SK-N-SH (cell line): ENCODE results near the gene CYP2J2. TPM values are rescaled to one million over a fixed set of nuclear protein-coding genes. Genes with fewer than 3 reads are reported as not detected.

Source experiments
- CTCF ChIA-PET: fragments of 300-600, 350-600 bp; formaldehyde crosslinking; extraction: SDS; loops from one replicate; lab custom pipeline; 2021; lab: Yijun Ruan, JAX
- POLR2A ChIA-PET: fragments of 350-600 bp; sonication (Branson Sonifier 250); formaldehyde crosslinking; extraction: SDS; loops from one replicate; lab custom pipeline; 2020; ENCODE audit warnings: antibody characterized with exemption, inconsistent platforms; lab: Yijun Ruan, JAX
- DNase-seq: peaks from one replicate; pipeline ENCODE4 v3.0.0; 2012
- H2AFZ ChIP-seq: fragments of 200-600 bp; sonication (generic); 2 replicates; pipeline ENCODE4 v1.8.1; 2016; ENCODE audit warnings: antibody characterized with exemption, mild to moderate bottlenecking, low read depth
- H3F3A ChIP-seq: fragments of 200-600 bp; sonication (generic); replicated peaks from 2 replicates; pipeline ENCODE3; 2016; ENCODE audit warnings: antibody characterized with exemption, mild to moderate bottlenecking; ENCODE audit not compliant: insufficient read depth
- H3K27ac ChIP-seq, 2 experiments: fragments of 200-500 bp in 1 of 2; fragments of 200-600 bp in 1 of 2; sonication (Bioruptor generic) in 1 of 2; sonication (generic), shearing (Covaris generic) in 1 of 2; 2 replicates each; pipeline versions ENCODE4 v1.5.1 to v1.6.1; 2014 to 2016; ENCODE audit warnings: low read depth in 2 of 2, inconsistent platforms in 1 of 2, low read length in 1 of 2, mild to moderate bottlenecking in 1 of 2, mixed read lengths in 1 of 2
- H3K27me3 ChIP-seq: fragments of 200-600 bp; sonication (generic), shearing (Covaris generic); 2 replicates; pipeline ENCODE4 v1.6.1; 2016; ENCODE audit warnings: mixed run types; ENCODE audit not compliant: insufficient read depth
- H3K36me3 ChIP-seq, 2 experiments: fragments of 200-500 bp in 1 of 2; fragments of 200-600 bp in 1 of 2; sonication (Bioruptor generic) in 1 of 2; sonication (generic) in 1 of 2; replicated peaks in 1 of 2; 2 replicates each; pipeline versions ENCODE3 to v1.5.1; 2014 to 2016; ENCODE audit warnings: low read length in 1 of 2, mild to moderate bottlenecking in 1 of 2; ENCODE audit not compliant: insufficient read depth in 2 of 2, control insufficient read depth in 1 of 2
- H3K4me1 ChIP-seq, 2 experiments: fragments of 200-500 bp in 1 of 2; fragments of 200-600 bp in 1 of 2; sonication (Bioruptor generic) in 1 of 2; sonication (generic), shearing (Covaris generic) in 1 of 2; 2 replicates each; pipeline versions ENCODE4 v1.5.1 to v1.6.1; 2014 to 2016; ENCODE audit warnings: low read depth in 1 of 2, low read length in 1 of 2, mixed run types in 1 of 2; ENCODE audit not compliant: insufficient read depth in 2 of 2, control insufficient read depth in 1 of 2
- H3K4me2 ChIP-seq: fragments of 200-600 bp; sonication (generic), shearing (Covaris generic); 2 replicates; pipeline ENCODE4 v1.6.1; 2017; ENCODE audit warnings: mixed run types
- H3K4me3 ChIP-seq, 2 experiments: fragments of 200-500 bp in 1 of 2; fragments of 200-600 bp in 1 of 2; sonication (Bioruptor generic) in 1 of 2; sonication (generic), shearing (Covaris generic) in 1 of 2; 2 replicates each; pipeline versions ENCODE4 v1.5.1 to v1.8.1; 2014 to 2016; ENCODE audit warnings: low read depth in 2 of 2, inconsistent platforms in 1 of 2, low read length in 1 of 2, mild to moderate bottlenecking in 1 of 2, mixed read lengths in 1 of 2, moderate library complexity in 1 of 2
- H3K79me2 ChIP-seq: fragments of 200-600 bp; sonication (generic); 2 replicates; pipeline ENCODE4 v1.8.1; 2017; ENCODE audit warnings: mild to moderate bottlenecking; ENCODE audit not compliant: insufficient read depth
- H3K9ac ChIP-seq: fragments of 200-600 bp; sonication (generic); 2 replicates; pipeline ENCODE4 v1.6.1; 2017; ENCODE audit warnings: mixed run types
- H3K9me2 ChIP-seq: fragments of 200-600 bp; sonication (generic); 2 replicates; pipeline ENCODE4 v1.6.1; 2017; ENCODE audit warnings: mixed run types
- H3K9me3 ChIP-seq: fragments of 200-600 bp; sonication (generic); 2 replicates; pipeline ENCODE4 v1.6.1; 2017; ENCODE audit warnings: mixed run types, mild to moderate bottlenecking, moderate library complexity
- H4K20me1 ChIP-seq: fragments of 200-600 bp; sonication (generic); 2 replicates; pipeline ENCODE4 v1.6.1; 2017; ENCODE audit warnings: mild to moderate bottlenecking, mixed run types; ENCODE audit not compliant: insufficient read depth
- CTCF ChIP-seq: fragments of 200-600 bp; sonication (generic); IDR thresholded peaks from 2 replicates; pipeline ENCODE4 v1.6.1; 2017; ENCODE audit warnings: antibody characterized with exemption, mild to moderate bottlenecking, moderate library complexity
- ELF1 ChIP-seq: IDR thresholded peaks from 2 replicates; pipeline ENCODE4 v1.4.0; 2012
- EZH2phosphoT487 ChIP-seq: fragments of 200-600 bp; sonication (generic); IDR thresholded peaks from 2 replicates; pipeline ENCODE4 v1.6.1; 2017; ENCODE audit warnings: low read depth, mixed run types, mild to moderate bottlenecking, antibody characterized with exemption, moderate library complexity, borderline replicate concordance
- FOSL2 ChIP-seq: IDR thresholded peaks from 2 replicates; pipeline ENCODE4 v1.4.0; 2012; ENCODE audit warnings: low read depth, mild to moderate bottlenecking, moderate library complexity, borderline replicate concordance
- FOXJ3 ChIP-seq: sonication (generic); formaldehyde crosslinking; IDR thresholded peaks from 2 replicates; pipeline ENCODE4 v1.5.1; 2020; ENCODE audit warnings: mild to moderate bottlenecking, missing genetic modification reagents
- FOXM1 ChIP-seq: IDR thresholded peaks from 2 replicates; pipeline ENCODE4 v1.4.0; 2012; ENCODE audit warnings: low read depth, mild to moderate bottlenecking
- GABPA ChIP-seq: IDR thresholded peaks from 2 replicates; pipeline ENCODE4 v1.4.0; 2012; ENCODE audit warnings: low read depth, mild to moderate bottlenecking
- GATA2 ChIP-seq: sonication (generic); formaldehyde crosslinking; IDR thresholded peaks from 2 replicates; pipeline ENCODE4 v1.5.0; 2020; ENCODE audit warnings: mild to moderate bottlenecking, missing genetic modification reagents
- JUND ChIP-seq: IDR thresholded peaks from 2 replicates; pipeline ENCODE4 v1.4.0; 2012
- MEF2A ChIP-seq: IDR thresholded peaks from 2 replicates; pipeline ENCODE4 v1.4.0; 2012; ENCODE audit warnings: low read depth, borderline replicate concordance
- MXI1 ChIP-seq: IDR thresholded peaks from 2 replicates; pipeline ENCODE4 v1.6.1; 2012; ENCODE audit warnings: mild to moderate bottlenecking, low read depth, low read length, improper control_type of control experiment
- NFIC ChIP-seq: IDR thresholded peaks from 2 replicates; pipeline ENCODE4 v1.4.0; 2012; ENCODE audit warnings: borderline replicate concordance
- NRF1 ChIP-seq: IDR thresholded peaks from 2 replicates; pipeline ENCODE4 v1.6.1; 2012; ENCODE audit warnings: low read depth, mild to moderate bottlenecking, low read length
- POLR2AphosphoS5 ChIP-seq: IDR thresholded peaks from 2 replicates; pipeline ENCODE4 v1.6.1; 2012; ENCODE audit warnings: low read depth, low read length
- RAD21 ChIP-seq: IDR thresholded peaks from 2 replicates; pipeline ENCODE4 v1.6.1; 2012; ENCODE audit warnings: mild to moderate bottlenecking, low read length
- RCOR1 ChIP-seq: fragments of 150-350 bp; IDR thresholded peaks from 2 replicates; pipeline ENCODE4 v1.6.1; 2017; ENCODE audit warnings: antibody characterized with exemption, low read length
- RXRA ChIP-seq: IDR thresholded peaks from 2 replicates; pipeline ENCODE4 v1.4.0; 2012; ENCODE audit warnings: low read depth, mild to moderate bottlenecking, borderline replicate concordance
- SIN3A ChIP-seq: IDR thresholded peaks from 2 replicates; pipeline ENCODE4 v1.6.1; 2012; ENCODE audit warnings: low read depth, mild to moderate bottlenecking, low read length, moderate library complexity, borderline replicate concordance
- TAF1 ChIP-seq: IDR thresholded peaks from 2 replicates; pipeline ENCODE4 v1.6.1; 2012; ENCODE audit warnings: low read depth, mild to moderate bottlenecking, low read length, moderate library complexity, borderline replicate concordance
- TCF12 ChIP-seq: IDR thresholded peaks from 2 replicates; pipeline ENCODE4 v1.4.0; 2012
- TEAD4 ChIP-seq: IDR thresholded peaks from 2 replicates; pipeline ENCODE4 v1.4.0; 2012; ENCODE audit warnings: mild to moderate bottlenecking, borderline replicate concordance; ENCODE audit not compliant: insufficient read depth
- USF2 ChIP-seq: fragments of 150-350 bp; IDR thresholded peaks from 2 replicates; pipeline ENCODE4 v1.6.1; 2017; ENCODE audit warnings: antibody characterized with exemption, low read length, low read depth, borderline replicate concordance
- WGBS: methylation state at CpG from one replicate; pipeline ENCODE4 v1.1.6; 2017; ENCODE audit warnings: low lambda C conversion rate; 5-methylcytosine and 5-hydroxymethylcytosine counted together
- polyA plus RNA-seq, 3 experiments: library from polyadenylated mRNA; depleted of rRNA; stranded (reverse); fragments of >200 nt; gene quantifications; 2 replicates each; pipeline ENCODE4 v1.2.3, GENCODE V29; 2012

CYP2J2 gene
- polyA plus RNA-seq, 1 of the 3 experiments (the other 2 are of a cell fraction), result 1.2 TPM

GRCh38 chr1:59917026-59917784 lies 9.4 kb downstream of the CYP2J2 start:
- POLR2A ChIA-PET, result no interaction called here
- Histone ChIP-seq H3K36me3 (no peaks in the 10 kb centered on the region), H3K9ac (no peak overlapping the region), H3K4me2 (no peak overlapping the region), H3K27me3 (no peaks in the 10 kb centered on the region), H3K9me2 (no peaks in the 10 kb centered on the region), H3K4me1 (no peaks in the 10 kb centered on the region), H3K9me3 (no peaks in the 10 kb centered on the region), H3K4me3 (no peak overlapping the region), H2AFZ (no peak overlapping the region), H3F3A (no peaks in the 10 kb centered on the region), H4K20me1 (no peaks in the 10 kb centered on the region), H3K27ac (no peak overlapping the region), H3K79me2 (no peaks in the 10 kb centered on the region)
- TF ChIP-seq NFIC (no peak), MEF2A (no peak), TAF1 (no peak), NRF1 (no peak), CTCF (no peak), USF2 (no peak), FOSL2 (no peak), MXI1 (no peak), EZH2phosphoT487 (no peak), TEAD4 (no peak), GABPA (no peak), GATA2 (CRISPR knock-in tag) (no peak), POLR2AphosphoS5 (no peak)
- 67% methylated on average over 10 of the region's 10 CpGs for WGBS
- CTCF ChIA-PET, result interaction anchor here (0.7 to 3.0 kb wide), 4 partner anchors 10 to 30 kb away, joined by 3 to 13 read pairs (median 4); no protein-coding TSS in a partner anchor
- DNase-seq, result no peak

- WGBS, result 55% methylated on average over 1 of the region's 1 CpG
- H3F3A ChIP-seq, result no peaks in the 10 kb centered on the region
- H3K4me3 ChIP-seq, result no peak overlapping the region
- TF ChIP-seq FOXM1 (no peak), CTCF (no peak), SIN3A (no peak), RAD21 (no peak), GABPA (no peak), ELF1 (no peak), RXRA (no peak), JUND (no peak), TCF12 (no peak), EZH2phosphoT487 (no peak), TEAD4 (no peak), USF2 (no peak), GATA2 (CRISPR knock-in tag) (no peak), TAF1 (no peak), FOXJ3 (CRISPR knock-in tag) (no peak), RCOR1 (no peak), MXI1 (no peak)
- TF ChIP-seq, all 33 proteins: peak for 0
- POLR2A ChIA-PET, result no interaction called here
- Histone ChIP-seq H3K79me2 (no peaks in the 10 kb centered on the region), H3K9ac (no peak overlapping the region), H3K27ac (no peak overlapping the region), H3K9me2 (no peaks in the 10 kb centered on the region), H3K36me3 (no peaks in the 10 kb centered on the region), H3K4me2 (no peak overlapping the region), H2AFZ (no peak overlapping the region), H3K27me3 (no peaks in the 10 kb centered on the region), H4K20me1 (no peaks in the 10 kb centered on the region), H3K4me1 (no peaks in the 10 kb centered on the region), H3K9me3 (no peaks in the 10 kb centered on the region)
- CTCF ChIA-PET, result interaction anchor here (3.0 kb wide), 1 partner anchor 32 kb away, joined by 13 read pairs; no protein-coding TSS in a partner anchor
- no peak for DNase-seq
Measured at GRCh38 chr1:59915516-59915915, 11.1 kb downstream of the CYP2J2 start.
